Activated CD8-positive, alpha-beta memory T cell treated with anti-CD3 and anti-CD28 coated beads, Interleukin-2, amount 50 U/mL, for 48 hours (primary cell): ENCODE results near the gene SLC47A1.
"Not testable (repeated sequence)": the region's sequence is repeated elsewhere in the genome, so short reads cannot be mapped to it uniquely, and the experiment has no call there.

ENCODE experiments used
- DNase-seq: peaks from one replicate; pipeline ENCODE4 v3.0.0-alpha.2; 2020

Gene SLC47A1

DNA sequence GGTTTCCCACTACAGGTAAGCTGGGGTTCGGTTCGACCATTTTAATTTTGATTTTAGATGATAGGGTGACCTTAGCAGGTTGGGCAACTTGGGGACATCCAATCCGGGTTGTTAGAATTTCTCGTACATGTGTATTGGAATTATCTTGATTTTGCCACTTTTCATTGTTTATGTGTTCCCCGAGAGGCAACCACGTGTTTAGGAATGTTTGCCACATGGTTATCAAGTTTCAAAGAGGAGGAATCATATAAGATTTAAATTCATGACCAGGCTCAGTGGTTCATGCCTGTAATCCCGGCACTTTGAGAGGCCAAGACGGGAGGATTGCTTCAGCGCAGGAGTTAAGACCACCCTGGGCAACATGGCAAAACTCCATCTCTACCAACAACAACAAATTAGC, 10.0 kb upstream of the SLC47A1 start:
- DNase-seq: no peak

DNA sequence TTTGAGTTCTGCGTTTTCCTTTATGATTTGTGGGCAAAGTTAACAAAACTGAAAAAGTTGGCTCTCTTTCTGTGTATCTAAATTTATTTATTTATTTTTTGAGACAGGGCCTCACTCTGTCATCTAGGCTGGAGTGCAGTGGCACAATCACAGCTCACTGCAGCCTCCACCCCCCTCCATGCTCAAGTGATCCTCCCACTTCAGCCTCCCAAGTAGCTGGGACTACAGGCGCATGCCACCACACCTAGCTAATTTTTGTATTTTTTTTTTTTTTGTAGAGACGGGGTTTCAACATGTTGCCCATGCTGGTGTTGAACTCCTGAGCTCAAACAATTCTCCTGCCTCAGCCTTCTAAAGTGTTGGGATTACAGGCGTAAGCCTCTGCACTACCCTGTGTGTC, 6.7 kb upstream of the SLC47A1 start:
- DNase-seq: not testable (repeated sequence)

DNA sequence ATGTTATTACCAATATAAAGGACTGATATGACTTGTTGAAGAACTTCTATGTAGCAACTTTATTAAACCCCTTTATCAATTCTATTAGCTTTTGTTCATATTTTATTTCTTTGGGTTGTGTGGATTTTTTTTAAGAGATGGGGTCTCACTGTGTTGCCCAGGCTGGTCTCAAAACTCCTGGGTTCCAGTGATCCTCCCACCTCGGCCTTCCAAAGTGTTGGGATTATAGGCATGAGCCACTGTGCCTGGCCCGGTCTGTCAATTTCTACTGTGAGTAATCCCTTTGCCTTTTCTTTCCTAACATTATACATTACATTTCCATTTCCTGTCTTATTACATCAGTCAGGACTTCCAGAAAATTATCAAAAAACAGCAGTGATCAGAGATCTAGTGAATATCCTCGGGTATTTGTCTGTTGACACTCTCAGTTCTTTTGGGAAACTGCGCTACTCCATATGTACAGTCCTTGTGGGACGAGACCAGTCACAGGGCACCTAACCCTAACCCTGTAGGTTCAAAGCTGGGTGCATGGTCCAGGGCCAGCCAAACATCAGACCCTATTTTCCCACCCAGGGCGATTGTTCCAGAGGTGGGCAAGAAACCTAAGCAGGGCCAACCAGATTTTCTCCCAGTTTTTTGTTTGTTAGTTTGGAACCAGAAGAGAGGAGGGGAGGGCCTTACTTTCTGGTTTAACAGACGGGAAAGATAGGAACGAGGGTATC, 1.7 kb upstream of the SLC47A1 start:
- no peak for DNase-seq

DNA sequence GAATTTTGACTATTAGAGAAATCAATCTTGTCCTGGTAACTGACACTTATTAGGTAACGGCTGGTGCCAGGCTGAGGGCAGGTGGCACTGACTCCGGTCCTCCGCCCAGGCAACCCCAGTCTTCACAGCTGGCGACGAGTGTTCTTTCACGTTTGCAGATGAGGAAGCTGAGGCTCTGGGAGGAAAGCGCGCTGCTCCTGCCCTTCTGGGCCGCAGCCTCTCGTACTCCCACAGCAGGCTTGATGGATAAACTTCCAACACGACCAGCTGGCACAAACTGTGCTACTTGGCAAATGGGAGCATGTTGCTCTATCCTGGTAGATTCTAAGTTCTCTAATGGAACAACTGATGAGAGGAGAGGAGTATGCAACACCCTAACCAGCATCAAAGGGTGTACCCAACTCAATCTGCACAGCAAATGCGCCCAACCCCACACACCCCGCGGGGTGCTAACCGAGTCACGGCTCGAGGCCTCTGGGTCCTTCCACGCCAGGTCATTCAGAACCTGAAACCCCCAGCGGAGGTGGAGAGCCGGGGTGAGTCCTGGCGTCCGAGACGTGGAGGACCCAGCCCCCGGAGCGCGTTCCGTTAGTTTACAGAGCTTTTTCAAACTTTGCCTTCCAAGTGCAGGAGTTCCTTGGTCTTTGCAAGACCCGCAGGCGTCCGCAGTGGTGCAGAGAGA, 477 bp upstream of the SLC47A1 start:
- no peak for DNase-seq

- no peak for DNase-seq
Measured at GRCh38 chr17:19534562-19535149, 1.0 kb downstream of the SLC47A1 start.

GRCh38 chr17:19537111-19537510, 3.5 kb downstream of the SLC47A1 start:
- DNase-seq: no peak

DNA sequence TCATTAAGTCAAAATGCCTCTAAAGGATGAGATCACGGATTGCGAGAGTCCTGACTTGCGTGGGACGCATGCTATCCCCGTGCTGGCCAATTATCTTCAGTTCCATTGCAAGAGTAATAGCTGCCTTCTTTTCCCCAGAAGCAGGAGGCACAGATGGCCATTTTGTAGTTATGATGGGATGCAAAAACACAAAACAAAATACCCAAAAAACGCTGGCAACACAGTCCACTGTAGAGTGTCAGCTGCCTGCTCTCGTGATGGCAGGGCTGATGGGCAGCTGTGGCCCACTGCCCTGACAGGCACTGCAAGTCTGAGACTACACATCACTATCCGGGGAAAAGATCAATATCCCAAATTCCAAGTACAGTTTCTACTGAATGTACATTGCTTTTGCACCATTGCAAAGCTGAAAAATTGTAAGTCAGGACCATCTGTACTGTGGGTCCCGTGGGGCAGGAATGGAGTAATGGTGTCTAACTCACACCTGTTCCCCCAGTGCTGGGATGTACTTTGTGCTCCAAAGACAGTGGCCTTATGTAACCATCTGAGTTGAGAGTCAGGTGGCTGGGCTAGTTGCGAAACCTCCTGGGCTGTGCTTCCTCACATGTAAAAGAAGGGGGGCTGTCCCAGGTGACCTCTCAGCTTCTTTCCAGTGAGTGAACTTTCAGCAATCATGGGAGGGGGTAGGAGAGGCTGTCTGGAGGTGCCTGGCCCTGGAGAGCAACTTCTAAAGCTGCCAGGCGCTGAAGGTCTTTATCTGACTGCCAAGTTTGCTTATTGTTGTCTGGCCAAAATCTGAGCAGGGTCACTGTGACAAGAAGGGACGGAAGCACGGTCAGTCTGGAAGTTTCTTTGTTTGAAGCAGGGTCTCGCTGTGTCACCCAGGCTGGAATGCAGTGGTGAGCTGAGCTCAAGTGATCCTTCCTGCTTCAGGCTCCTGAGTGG, 4.7 kb downstream of the SLC47A1 start:
- DNase-seq: no peak

- DNase-seq: no peak
Measured at GRCh38 chr17:19539040-19539399, 5.4 kb downstream of the SLC47A1 start.

GRCh38 chr17:19539841-19540311, 6.2 kb downstream of the SLC47A1 start:
- no peak for DNase-seq

GRCh38 chr17:19540706-19541370, 7.2 kb downstream of the SLC47A1 start:
- no peak for DNase-seq

- DNase-seq: no peak
Measured at GRCh38 chr17:19541445-19541844, 7.8 kb downstream of the SLC47A1 start.

GRCh38 chr17:19542247-19542646, 8.6 kb downstream of the SLC47A1 start:
- no peak for DNase-seq

GRCh38 chr17:19544366-19544765, 10.7 kb downstream of the SLC47A1 start:
- no peak for DNase-seq

- no peak for DNase-seq
Measured at GRCh38 chr17:19546289-19547065, 12.8 kb downstream of the SLC47A1 start.

DNA sequence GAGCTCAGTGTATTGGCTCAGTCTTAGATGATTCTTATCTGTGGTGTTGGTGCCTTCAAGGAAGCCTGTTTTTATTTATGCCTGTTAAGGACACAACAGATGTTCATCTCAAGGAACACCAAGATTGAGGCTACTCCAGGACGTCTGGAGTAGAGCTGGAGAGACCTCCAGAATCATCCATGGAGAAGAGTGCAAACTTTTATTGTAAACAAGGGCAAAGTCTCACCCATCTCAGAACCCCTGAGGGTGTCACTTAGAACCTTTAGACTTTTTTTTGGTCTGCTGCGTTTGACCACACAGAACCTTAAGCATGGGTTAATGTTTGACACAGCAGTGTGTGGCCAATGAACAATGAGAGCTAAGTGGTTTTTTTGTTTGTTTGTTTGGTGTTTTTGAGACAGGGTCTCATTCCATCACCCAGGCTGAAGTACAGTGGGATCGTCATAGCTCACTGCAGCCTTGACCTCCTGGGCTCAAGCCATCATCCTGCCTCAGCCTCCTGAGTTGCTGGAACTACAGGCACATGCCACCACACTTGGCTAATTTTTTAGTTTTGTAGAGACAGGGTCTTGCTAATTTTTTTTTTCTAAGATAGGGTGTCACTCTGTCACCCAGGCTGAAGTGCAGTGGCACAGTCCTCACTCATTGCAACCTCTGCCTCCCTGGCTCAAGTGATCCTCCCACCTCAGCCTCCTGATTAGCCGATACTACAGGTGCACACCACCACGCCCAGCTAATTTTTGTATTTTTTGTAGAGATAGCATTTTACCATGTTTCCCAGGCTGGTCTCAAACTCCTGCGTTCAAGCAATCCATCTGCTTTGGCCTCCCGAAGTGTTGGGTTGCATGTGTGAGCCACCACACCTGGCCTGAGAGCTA, 16.3 kb downstream of the SLC47A1 start:
- no peak for DNase-seq

GRCh38 chr17:19551165-19551564, 17.5 kb downstream of the SLC47A1 start:
- no peak for DNase-seq

DNA sequence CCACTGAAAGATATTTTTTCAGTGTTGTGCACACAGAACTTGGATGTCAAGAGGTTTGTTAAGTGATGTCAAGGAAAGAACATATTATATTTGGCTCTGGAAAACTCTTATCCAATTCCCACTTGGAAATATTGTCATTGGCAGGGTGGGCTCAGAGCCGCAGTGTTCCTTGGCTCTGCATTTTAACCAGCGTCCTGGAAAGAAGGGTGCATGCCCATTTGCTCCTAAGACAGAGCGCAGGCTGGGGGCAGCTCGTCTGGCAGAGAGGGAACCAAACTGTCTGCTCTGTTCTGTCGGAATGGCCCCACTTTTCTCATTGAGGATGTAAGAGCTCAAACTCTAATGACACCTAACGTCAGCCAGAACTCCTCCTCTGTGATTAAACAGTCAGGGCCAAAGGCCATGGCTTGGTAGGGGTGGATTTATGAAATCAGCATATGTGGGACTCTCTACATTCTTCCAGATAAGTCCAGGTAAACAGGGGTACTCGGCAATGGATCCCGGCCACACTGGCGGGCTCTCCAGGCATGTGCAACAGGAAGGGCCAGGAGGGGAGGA, 18.0 kb downstream of the SLC47A1 start:
- no peak for DNase-seq

DNA sequence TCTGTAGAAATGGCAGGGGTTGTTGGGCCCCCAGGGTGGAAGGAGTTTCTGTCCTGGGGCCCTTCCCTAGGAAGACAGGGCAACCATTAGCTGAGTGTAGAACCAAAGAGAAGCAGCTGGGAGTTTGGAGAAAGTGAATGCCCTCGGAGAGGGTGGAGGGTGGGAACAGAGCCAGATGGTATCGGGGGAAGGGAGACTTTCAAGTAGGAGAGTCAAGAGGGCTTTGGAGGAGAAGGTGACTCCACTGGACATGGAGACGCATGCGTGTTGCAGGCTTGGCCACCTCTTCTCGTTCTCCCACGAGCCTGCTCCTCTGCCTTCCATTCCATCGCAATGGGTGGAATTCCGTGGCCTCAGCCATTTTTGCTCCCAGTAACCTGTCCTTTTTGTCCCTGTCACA, 19.4 kb downstream of the SLC47A1 start:
- DNase-seq: no peak

DNA sequence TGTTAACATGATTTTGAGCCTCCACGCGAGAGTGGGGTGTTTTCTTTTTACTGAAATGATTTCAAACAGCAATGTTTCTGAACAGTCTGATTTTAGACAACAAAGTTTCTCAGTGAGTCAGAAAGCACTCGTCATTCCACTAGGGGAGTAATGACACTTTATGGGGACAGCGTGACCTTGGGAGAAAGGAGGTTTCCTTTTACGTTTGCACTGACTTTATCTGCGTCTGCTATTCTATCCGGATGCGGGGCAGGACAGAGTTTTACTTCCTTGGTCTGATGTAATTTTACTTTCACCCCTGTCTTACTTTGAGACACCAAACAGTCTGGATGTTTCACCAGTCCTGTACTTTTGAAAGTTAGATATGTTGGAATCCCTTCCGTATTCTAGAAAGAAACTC, 20.7 kb downstream of the SLC47A1 start:
- no peak for DNase-seq

DNA sequence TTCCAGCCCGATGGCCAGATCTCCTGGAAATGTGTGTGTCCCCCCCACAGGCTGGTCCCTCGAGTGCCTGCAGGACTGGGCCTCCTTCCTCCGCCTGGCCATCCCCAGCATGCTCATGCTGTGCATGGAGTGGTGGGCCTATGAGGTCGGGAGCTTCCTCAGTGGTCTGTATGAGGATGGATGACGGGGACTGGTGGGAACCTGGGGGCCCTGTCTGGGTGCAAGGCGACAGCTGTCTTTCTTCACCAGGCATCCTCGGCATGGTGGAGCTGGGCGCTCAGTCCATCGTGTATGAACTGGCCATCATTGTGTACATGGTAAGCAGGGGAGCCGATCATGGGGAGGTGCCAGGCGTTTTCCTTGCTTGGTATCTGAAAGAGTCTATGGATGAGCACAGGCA, 22.1 kb downstream of the SLC47A1 start:
- DNase-seq: no peak
